Measurements from ENCODE around the gene SMAD7.
"Not testable (repeated sequence)": the region's sequence is repeated elsewhere in the genome, so short reads cannot be mapped to it uniquely, and the experiment has no call there.

The SMAD7 gene

DNA sequence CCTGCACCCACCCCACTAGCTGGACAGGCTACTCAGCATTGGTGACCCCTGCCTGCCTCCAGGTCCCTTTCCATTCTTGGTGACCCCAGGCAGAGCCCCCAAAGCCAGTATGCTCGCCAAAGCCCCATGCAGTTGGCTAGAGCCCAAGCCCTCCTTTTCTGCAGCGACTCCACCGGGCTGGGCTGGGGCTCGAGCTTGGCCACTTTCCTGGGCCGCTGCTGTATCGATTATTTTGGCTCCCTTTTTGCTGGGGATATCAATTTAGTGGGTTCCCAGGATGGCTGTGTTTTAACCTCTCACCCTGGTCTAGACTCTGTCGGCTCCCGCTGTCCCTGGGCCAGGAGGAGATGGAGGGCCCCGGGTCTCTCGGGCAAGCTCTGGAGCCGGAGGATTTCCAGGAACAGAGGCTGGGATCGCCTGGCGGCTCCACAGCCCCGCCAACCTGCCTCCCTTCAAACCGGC lies 76.0 kb downstream of the SMAD7 start:
- no peak for DNase-seq

DNA sequence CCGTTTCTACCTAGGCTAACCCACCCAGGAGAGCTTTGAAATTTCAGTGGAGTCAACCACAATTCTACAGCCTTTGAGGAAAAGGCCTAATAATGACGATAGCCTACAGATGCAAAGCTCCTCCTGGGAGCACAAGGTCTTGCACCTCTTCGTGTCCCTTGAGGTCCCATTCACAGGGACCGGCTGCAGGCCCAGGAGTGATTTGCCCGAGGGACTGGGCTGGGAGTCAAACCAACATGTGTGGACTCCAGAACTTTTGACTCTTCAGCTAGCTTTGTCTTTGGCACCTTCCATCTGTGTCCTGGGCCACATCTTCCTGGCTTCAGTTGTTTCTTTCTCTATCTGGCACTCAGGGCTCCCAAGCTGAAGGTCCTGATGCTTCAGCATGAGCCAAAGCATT lies 76.5 kb downstream of the SMAD7 start:
- DNase-seq, result no peak

DNA sequence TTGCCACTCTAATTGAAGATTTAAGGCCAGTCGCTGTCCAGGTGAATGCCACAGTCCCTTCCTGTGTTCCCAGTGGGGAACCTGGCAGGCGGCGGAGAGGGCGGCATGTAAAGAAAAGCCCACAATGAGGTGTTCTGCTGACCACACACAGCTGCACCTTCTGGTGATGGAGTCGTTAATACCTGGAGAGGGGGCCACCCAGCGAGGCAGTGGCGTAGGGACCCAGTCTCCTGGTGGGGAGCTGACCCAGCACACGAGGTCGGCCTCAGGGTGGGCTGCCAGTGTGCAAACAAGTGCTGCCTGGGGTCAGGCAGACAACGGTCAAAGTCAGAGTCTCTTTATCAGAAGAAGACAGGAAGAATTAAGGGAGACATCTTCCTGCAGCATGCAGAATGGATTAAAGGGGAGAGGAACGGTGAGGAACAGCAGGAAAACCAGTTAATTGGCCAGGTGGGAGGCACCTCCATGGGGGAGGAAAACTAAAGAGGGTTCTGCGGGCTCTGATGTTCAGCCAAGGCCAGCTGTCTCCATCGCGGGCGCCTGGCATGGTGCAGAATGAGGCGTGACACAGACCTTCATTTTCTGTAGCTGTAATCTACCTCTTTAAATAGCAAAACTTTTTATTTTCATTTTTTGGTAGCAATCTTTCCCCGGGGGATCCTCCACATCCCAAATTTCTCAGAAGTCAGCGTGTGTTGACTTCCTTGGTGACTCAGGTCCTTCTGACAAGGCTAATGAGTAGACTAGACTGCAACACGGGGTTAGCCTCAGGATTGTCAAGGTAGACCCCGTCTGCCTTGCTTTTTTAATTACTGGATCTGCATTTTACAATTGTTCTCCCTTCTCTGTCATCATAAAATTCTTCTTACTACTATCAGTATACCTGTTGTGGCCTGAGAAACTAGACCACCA lies 78.3 kb downstream of the SMAD7 start:
- DNase-seq, result no peak

DNA sequence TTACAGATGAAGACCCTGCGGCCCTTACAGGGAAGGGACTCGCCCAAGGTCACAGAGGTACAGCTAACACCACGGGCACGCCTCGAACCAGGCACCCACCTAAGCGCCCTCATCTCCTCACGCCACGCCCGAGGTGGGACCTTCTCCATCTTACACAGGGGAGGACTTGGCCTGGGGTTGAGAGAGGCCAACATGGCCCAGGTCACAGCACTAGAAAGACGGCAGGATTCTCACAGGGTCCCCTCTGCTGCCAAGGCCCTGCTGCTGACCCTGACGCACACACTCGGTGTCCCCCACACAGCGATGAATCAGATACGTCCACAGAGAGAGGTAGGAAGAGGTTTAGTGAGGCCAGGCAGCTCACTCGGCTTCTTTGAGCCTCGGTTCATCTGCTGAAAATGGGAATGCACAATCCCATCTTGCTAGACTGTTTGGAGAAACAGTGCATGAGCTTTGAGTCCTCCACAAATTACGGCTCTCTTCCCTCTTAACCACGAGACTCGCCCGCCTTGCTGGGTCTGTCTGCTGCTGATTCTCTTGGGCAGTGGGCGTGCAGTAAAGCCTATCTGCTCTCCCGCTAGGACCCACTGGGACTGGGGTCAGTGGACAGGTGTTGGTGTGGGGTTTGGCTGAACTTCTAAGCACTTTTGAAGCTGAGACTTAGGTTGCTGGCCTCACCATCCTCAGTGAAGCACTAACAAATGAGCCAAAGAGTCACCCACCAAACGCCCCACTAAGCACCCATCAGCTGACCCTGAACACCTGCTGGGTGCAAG lies 79.2 kb downstream of the SMAD7 start:
- no peak for DNase-seq

DNA sequence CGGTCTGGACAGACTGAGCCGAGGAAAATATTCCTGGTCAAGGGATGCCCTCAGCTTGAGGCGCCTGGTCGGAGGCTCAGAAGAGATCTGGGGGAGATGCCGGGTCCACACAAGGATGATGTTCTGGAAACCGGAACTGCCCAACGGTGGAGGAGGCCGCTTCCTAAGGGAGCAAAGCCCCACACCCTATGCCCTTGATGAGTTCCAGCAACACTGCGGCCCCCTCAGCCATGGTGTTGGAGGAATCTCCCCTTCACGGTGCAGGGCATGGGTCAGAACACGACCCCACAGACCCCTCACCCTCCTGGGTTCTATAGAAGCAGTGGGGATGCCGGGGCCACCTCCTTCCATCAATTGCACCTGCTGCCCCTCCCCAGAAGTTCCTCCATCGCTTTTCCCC lies 79.8 kb downstream of the SMAD7 start:
- not testable (repeated sequence) for DNase-seq

Data from SHP77 treated with DMSO at 0.1 percent for 48 hours (cell line).